Stomach (tissue), 4 donors: Measurements from ENCODE around the gene OR2W1.

Source experiments
- POLR2AphosphoS5 ChIP-seq, 3 donors: sonication (generic); formaldehyde crosslinking; IDR thresholded peaks; one replicate each; pipeline ENCODE4 v1.6.1; 2016; ENCODE audit warnings: antibody characterized with exemption in 3 of 3
- TF ChIP-seq, protein P1 (sequence below), 7 experiments: fragments of 450-650 bp in 4 of 7; fragments of 200-600 bp in 3 of 7; sonication (generic) in 3 of 7; IDR thresholded peaks; one replicate each; pipeline ENCODE4 v1.5.1; 2016 to 2019; ENCODE audit warnings: antibody characterized with exemption in 7 of 7, control low read depth in 2 of 7, mild to moderate bottlenecking in 1 of 7

DNA sequence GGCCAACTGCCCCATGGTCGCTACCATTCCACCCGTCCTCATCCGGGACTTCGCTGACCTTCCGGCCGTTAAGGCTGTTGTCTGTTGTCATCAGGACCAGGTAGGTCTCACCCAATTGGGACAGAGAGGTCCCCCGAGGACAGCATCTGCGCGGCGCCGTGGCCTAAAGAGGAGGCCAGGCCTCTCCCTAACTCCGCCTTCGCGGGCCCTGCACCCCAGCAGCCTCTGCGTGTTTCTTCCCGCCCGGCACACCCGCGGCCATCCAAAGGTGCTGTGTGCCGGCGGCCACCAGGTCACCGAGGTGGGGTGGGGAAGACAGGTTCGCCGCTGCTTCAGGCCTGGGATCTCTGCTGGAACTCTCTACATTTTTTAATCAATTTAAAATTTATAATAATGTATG lies 9.0 kb downstream of the OR2W1 start:
- TF ChIP-seq POLR2AphosphoS5 (IDR thresholded peaks at IDR 0.05), result no peak
- TF ChIP-seq, protein P1, sequence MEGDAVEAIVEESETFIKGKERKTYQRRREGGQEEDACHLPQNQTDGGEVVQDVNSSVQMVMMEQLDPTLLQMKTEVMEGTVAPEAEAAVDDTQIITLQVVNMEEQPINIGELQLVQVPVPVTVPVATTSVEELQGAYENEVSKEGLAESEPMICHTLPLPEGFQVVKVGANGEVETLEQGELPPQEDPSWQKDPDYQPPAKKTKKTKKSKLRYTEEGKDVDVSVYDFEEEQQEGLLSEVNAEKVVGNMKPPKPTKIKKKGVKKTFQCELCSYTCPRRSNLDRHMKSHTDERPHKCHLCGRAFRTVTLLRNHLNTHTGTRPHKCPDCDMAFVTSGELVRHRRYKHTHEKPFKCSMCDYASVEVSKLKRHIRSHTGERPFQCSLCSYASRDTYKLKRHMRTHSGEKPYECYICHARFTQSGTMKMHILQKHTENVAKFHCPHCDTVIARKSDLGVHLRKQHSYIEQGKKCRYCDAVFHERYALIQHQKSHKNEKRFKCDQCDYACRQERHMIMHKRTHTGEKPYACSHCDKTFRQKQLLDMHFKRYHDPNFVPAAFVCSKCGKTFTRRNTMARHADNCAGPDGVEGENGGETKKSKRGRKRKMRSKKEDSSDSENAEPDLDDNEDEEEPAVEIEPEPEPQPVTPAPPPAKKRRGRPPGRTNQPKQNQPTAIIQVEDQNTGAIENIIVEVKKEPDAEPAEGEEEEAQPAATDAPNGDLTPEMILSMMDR (IDR thresholded peaks at IDR 0.05), result no peak
